Nephron (organoid): ENCODE measurements around the gene PAQR4.

Source experiments
- H3K27ac Mint-ChIP-seq, 3 experiments: 2 replicates each; pipeline ENCODE4 v1.8.0; 2020; ENCODE audit warnings: mixed read lengths in 3 of 3, mild to moderate bottlenecking in 2 of 3, moderate library complexity in 1 of 3
- H3K27me3 Mint-ChIP-seq: 2 replicates; pipeline ENCODE4 v1.8.0; 2021; ENCODE audit warnings: low read depth, mild to moderate bottlenecking, moderate library complexity, mixed read lengths
- H3K36me3 Mint-ChIP-seq: 2 replicates; pipeline ENCODE4 v1.8.0; 2020; ENCODE audit warnings: low read depth, mixed read lengths
- H3K4me1 Mint-ChIP-seq: 2 replicates; pipeline ENCODE4 v1.8.0; 2020; ENCODE audit warnings: mixed read lengths
- H3K4me3 Mint-ChIP-seq, 3 experiments: 2 replicates each; pipeline ENCODE4 v1.8.0; 2020; ENCODE audit warnings: mild to moderate bottlenecking in 3 of 3, mixed read lengths in 3 of 3, moderate library complexity in 2 of 3
- H3K9me3 Mint-ChIP-seq: 2 replicates; pipeline ENCODE4 v1.8.0; 2020; ENCODE audit warnings: mixed read lengths
- TF ChIP-seq, protein P1 (sequence below), 3 experiments: fragments of 200-600 bp; sonication (generic); IDR thresholded peaks; one replicate each; pipeline ENCODE4 v1.5.0; 2021; ENCODE audit warnings: antibody characterized with exemption in 3 of 3; ENCODE audit not compliant: unreplicated experiment in 3 of 3

Gene PAQR4

DNA sequence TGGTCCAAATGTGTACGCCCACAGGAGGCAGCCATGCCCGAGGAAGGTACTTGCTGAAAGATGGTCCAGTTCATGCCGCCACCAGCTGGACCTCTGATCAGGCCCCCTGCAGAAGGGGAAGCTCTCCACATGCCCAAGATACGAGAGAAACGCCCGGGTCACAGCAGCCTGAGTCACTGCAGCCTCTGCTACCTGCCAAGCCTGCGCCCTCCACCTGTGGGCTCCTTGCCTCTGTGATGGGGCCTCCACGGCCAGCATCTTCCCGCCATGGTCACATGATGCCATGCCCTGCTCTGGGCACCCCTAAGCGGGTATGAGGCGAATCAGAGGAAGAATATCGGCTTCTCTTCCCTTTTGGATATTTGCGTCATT lies 18.8 kb upstream of the PAQR4 start:
- Mint-ChIP-seq H3K4me3 (no peak overlapping the region), H3K36me3 (peaks cover 17% of the 10 kb centered on the region), H3K27ac (no peak overlapping the region), H3K27me3 (no peaks in the 10 kb centered on the region), H3K4me1 (peaks cover 6% of the 10 kb centered on the region), H3K9me3 (no peaks in the 10 kb centered on the region)
- TF ChIP-seq, protein P1, sequence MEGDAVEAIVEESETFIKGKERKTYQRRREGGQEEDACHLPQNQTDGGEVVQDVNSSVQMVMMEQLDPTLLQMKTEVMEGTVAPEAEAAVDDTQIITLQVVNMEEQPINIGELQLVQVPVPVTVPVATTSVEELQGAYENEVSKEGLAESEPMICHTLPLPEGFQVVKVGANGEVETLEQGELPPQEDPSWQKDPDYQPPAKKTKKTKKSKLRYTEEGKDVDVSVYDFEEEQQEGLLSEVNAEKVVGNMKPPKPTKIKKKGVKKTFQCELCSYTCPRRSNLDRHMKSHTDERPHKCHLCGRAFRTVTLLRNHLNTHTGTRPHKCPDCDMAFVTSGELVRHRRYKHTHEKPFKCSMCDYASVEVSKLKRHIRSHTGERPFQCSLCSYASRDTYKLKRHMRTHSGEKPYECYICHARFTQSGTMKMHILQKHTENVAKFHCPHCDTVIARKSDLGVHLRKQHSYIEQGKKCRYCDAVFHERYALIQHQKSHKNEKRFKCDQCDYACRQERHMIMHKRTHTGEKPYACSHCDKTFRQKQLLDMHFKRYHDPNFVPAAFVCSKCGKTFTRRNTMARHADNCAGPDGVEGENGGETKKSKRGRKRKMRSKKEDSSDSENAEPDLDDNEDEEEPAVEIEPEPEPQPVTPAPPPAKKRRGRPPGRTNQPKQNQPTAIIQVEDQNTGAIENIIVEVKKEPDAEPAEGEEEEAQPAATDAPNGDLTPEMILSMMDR (IDR thresholded peaks at IDR 0.05; ENCODE audit: unreplicated experiment in 3 of 3): no peak

DNA sequence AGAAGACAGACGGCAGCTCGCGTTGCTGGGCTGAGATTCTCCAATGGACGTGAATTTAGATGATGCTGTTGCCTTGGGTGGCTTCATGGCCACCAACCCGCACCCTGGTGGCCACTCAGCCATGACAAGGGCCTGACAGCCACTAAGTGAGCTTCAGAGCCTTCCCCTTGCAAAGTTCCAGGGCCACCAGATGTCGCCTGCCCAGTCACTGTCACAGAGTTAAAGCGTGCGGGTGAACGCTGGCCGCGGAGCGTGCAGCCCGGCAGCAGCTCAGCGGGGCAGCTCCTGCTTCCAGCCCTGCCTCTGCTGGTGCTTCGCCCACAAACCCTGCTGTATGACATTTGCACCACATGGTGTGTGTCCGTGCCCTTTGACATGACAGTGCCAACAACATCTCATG lies 18.4 kb upstream of the PAQR4 start:
- H3K9me3 Mint-ChIP-seq: no peaks in the 10 kb centered on the region

DNA sequence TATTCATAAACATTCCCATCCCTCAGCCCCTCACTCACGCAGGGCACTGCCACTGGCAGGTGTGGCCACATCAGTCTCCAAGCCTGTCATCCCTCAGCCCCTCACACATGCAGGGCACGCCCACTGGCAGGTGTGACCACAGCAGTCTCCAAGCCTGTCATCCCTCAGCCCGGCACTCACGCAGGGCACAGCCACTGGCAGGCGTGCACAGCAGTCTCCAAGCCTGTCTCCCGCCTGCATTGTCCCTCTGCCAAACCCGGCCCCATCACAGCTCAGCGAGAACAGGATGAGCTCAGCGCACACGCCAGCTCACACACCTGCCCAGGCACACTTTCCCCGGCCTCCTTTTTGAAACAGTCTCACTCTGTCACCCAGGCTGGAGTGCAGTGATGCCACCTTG lies 16.5 kb upstream of the PAQR4 start:
- Mint-ChIP-seq H3K4me3 (no peak overlapping the region), H3K27me3 (no peaks in the 10 kb centered on the region), H3K4me1 (peaks cover 6% of the 10 kb centered on the region), H3K36me3 (peaks cover 7% of the 10 kb centered on the region), H3K27ac (no peak overlapping the region), H3K9me3 (no peaks in the 10 kb centered on the region)
- TF ChIP-seq, protein P1 (IDR thresholded peaks at IDR 0.05; ENCODE audit: unreplicated experiment in 3 of 3): no peak

More for the DNA sequence above, 18.4 kb upstream of the PAQR4 start:
- Mint-ChIP-seq H3K27ac (no peak overlapping the region), H3K4me3 (no peak overlapping the region), H3K27me3 (no peaks in the 10 kb centered on the region), H3K4me1 (peaks cover 6% of the 10 kb centered on the region), H3K36me3 (peaks cover 17% of the 10 kb centered on the region)
- TF ChIP-seq, protein P1 (IDR thresholded peaks at IDR 0.05; ENCODE audit: unreplicated experiment in 3 of 3): no peak

DNA sequence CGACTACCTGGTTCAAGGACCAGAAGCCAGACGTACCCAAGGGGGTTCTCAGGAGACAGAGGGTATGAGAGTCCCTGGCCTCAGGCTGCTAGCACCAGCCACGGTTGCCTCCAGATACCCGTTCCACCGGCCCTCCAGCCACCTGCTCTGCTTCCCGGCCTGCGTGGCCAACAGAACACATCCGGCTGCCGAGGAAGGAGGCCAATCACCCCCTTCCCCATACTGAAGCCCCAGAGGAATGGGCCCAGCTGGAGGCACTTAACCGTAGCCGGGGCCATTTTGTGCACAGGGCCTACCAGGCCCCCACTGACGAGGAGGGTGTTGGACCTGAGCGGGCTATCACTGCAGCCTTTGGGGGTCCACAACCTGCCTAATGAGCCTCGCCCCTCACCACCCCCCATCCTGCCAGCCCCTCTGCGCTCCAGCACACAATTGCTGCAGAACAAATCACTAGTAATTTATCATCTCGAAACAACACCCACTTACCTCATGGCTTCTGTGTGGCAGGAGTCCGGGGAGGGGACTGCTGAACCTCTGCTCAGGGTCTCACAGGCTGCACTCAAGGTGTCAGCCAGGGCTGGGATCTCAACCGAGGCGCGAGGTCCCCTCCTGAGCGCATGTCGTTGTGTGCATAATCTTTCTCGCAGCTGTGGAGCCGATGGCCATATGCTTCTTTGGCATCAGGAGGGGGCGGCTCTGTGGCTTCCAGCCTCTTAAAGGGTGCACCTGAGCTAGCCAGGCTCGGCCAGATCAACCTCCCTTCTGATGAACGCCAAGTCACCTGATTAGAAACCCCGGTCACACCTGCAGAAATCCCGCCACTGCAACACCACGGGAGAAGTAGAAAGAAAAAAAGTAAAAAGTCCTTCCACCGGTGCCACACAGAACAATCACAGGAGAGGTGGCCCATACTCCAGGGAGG lies 15.2 kb upstream of the PAQR4 start:
- H3K27ac Mint-ChIP-seq: no peak overlapping the region
- TF ChIP-seq, protein P1 (IDR thresholded peaks at IDR 0.05; ENCODE audit: unreplicated experiment in 3 of 3): no peak
- peaks cover 6% of the 10 kb centered on the region for H3K4me1 Mint-ChIP-seq
- peaks cover 1% of the 10 kb centered on the region for H3K27me3 Mint-ChIP-seq
- peak overlapping the region in 1 of 3 experiments; percentile 27 for H3K4me3 Mint-ChIP-seq
- peaks cover 3% of the 10 kb centered on the region for H3K36me3 Mint-ChIP-seq
- no peaks in the 10 kb centered on the region for H3K9me3 Mint-ChIP-seq

DNA sequence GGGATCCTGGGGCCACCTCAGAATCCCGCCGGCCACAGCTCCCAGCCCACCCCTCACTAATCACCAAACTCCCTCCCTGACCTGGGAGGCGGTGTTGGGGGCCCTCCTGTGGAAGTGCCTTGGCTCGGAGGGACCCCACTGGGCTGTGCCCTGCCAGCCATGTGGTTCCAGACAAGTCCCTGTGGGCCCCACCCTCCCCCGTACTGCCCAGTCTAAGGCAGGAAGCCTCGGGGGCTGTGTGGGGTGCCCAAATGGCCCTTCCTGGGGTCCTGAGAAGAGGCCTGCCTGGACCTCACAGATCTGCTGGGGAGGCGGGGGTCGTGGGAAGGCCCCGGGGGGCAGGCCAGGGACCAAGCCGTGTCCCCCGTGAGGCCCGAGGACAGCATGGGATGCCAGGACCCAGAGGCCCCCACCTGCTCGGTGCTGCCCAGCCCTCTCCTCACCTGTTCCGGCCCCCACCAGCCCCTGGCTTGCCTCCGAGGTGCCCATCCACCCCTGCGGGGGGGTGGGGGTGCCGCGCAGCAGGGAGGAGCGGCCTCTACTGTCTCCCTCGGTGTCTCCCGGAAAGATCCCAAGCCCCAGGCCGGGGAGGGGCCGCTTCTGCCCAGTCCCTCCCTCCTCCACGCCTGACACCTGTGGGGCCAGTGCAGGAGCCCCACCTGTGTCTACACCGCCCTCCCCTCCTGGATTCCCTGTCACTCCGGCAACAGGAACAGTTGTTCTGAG lies 14.3 kb upstream of the PAQR4 start:
- no peak overlapping the region for H3K27ac Mint-ChIP-seq
- H3K4me1 Mint-ChIP-seq: peaks cover 6% of the 10 kb centered on the region
- H3K4me3 Mint-ChIP-seq: no peak overlapping the region
- TF ChIP-seq, protein P1 (IDR thresholded peaks at IDR 0.05; ENCODE audit: unreplicated experiment in 3 of 3): no peak
- H3K9me3 Mint-ChIP-seq: no peaks in the 10 kb centered on the region
- H3K27me3 Mint-ChIP-seq: peaks cover 3% of the 10 kb centered on the region
- peaks cover under 1% of the 10 kb centered on the region for H3K36me3 Mint-ChIP-seq
